Lung (tissue), 12 donors: ENCODE measurements around the gene SPRR5. TPM values are rescaled to one million over a fixed set of nuclear protein-coding genes. Genes with fewer than 3 reads are reported as not detected.

Source experiments
- ATAC-seq: fragments of 200-7000 bp; cut with Tn5 transposase; one replicate; pipeline ENCODE4 v1.9.1; 2020; ENCODE audit warnings: moderate number of reproducible peaks; ENCODE audit not compliant: insufficient read depth, low FRiP score
- DNase-seq, 3 donors: peaks; one replicate each; pipeline ENCODE4 v3.0.0-alpha.2; 2013 to 2017
- H3K27ac ChIP-seq, 2 donors: one replicate each; pipeline ENCODE4 v1.5.1; 2013; ENCODE audit warnings: mild to moderate bottlenecking in 2 of 2, moderate library complexity in 2 of 2, control low read depth in 1 of 2, inconsistent platforms in 1 of 2, low read depth in 1 of 2, low read length in 1 of 2
- H3K27me3 ChIP-seq, 3 donors: one replicate each; pipeline ENCODE4 v1.5.1; 2013; ENCODE audit warnings: low read length in 2 of 3; ENCODE audit not compliant: control insufficient read depth in 3 of 3, insufficient read depth in 3 of 3
- H3K36me3 ChIP-seq, 4 donors: one replicate each; pipeline ENCODE4 v1.5.1; 2013; ENCODE audit warnings: low read length in 4 of 4, mild to moderate bottlenecking in 1 of 4, moderate library complexity in 1 of 4; ENCODE audit not compliant: control insufficient read depth in 4 of 4, insufficient read depth in 4 of 4
- H3K4me1 ChIP-seq, 5 donors: one replicate each; pipeline ENCODE4 v1.5.1; 2013; ENCODE audit warnings: low read length in 5 of 5, mild to moderate bottlenecking in 2 of 5, moderate library complexity in 1 of 5; ENCODE audit not compliant: control insufficient read depth in 5 of 5, insufficient read depth in 5 of 5
- H3K4me3 ChIP-seq: one replicate; pipeline ENCODE4 v1.5.1; 2013; ENCODE audit warnings: mild to moderate bottlenecking, control low read depth, moderate library complexity
- H3K9ac ChIP-seq, 2 donors: one replicate each; pipeline ENCODE4 v1.5.1; 2013; ENCODE audit warnings: low read length in 2 of 2, control low read depth in 1 of 2; ENCODE audit not compliant: insufficient read depth in 1 of 2
- H3K9me3 ChIP-seq, 4 donors: one replicate each; pipeline ENCODE4 v1.5.1; 2013; ENCODE audit warnings: low read length in 3 of 4, mild to moderate bottlenecking in 1 of 4, moderate library complexity in 1 of 4; ENCODE audit not compliant: control insufficient read depth in 4 of 4, insufficient read depth in 3 of 4
- WGBS, 2 donors: extraction: QIAGEN DNeasy Blood & Tissue Kit; methylation state at CpG; one replicate each; pipeline ENCODE4 v1.1.7; 2013; 5-methylcytosine and 5-hydroxymethylcytosine counted together
- polyA plus RNA-seq, 2 donors: library from polyadenylated mRNA; stranded (reverse); fragments of 200-250 nt; gene quantifications; one replicate each; pipeline ENCODE4 v1.2.1, GENCODE V29; 2013
- total RNA-seq, 2 donors: library from RNA; depleted of rRNA in 1 of 2; stranded (reverse); fragments of >200 nt in 1 of 2; gene quantifications; one replicate each; pipeline ENCODE4 v1.2.1, GENCODE V29; 2014 to 2021
- TF ChIP-seq, protein P1 (sequence below): IDR thresholded peaks from 2 replicates; pipeline ENCODE4 v1.5.1; 2012; ENCODE audit warnings: mild to moderate bottlenecking; ENCODE audit errors: control extremely low read depth, extremely low read depth
- donor health status: control.
- donor health status: control.
- donor health status: Bipolar disorder and iron deficiency.
- donor health status: healthy.
- donor health status: DM: yes; HTN: yes; CAD: no.

Gene SPRR5
- total and polyA plus RNA-seq, 4 donors, result 0.05 TPM; not detected in 3

DNA sequence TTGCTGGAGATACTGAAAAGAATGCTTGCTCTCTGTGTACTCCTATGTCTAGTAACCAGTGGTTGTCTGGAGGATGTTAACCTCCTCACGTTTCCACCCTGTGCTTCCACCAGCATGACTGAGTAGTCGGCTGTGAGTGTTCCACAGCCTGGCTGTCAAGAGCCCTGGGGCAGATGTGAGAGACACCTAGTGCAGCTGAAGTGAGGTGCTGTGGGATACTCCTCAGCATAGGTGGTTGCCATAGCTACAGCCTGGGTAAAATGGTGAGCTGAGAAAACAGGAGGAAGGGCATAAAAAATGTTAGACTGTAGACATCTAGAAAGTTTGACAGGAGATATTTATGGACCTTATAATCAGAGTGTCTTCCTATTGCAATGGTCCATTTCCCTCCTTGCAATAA, 22.8 kb upstream of the SPRR5 start:
- TF ChIP-seq, protein P1, sequence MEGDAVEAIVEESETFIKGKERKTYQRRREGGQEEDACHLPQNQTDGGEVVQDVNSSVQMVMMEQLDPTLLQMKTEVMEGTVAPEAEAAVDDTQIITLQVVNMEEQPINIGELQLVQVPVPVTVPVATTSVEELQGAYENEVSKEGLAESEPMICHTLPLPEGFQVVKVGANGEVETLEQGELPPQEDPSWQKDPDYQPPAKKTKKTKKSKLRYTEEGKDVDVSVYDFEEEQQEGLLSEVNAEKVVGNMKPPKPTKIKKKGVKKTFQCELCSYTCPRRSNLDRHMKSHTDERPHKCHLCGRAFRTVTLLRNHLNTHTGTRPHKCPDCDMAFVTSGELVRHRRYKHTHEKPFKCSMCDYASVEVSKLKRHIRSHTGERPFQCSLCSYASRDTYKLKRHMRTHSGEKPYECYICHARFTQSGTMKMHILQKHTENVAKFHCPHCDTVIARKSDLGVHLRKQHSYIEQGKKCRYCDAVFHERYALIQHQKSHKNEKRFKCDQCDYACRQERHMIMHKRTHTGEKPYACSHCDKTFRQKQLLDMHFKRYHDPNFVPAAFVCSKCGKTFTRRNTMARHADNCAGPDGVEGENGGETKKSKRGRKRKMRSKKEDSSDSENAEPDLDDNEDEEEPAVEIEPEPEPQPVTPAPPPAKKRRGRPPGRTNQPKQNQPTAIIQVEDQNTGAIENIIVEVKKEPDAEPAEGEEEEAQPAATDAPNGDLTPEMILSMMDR, result no peak
- Histone ChIP-seq H3K36me3 (no peaks in the 10 kb centered on the region), H3K27me3 (no peaks in the 10 kb centered on the region), H3K27ac (no peak overlapping the region), H3K4me1 (no peaks in the 10 kb centered on the region), H3K9me3 (peaks cover 0 to 5% (median 0%) of the 10 kb centered on the region in 4 donors), H3K9ac (no peak overlapping the region), H3K4me3 (no peak overlapping the region)
- WGBS, 2 donors, result 56 to 58% methylated on average over 2 of the region's 2 CpGs
- ATAC-seq, result no peak
- DNase-seq, result no peak

DNA sequence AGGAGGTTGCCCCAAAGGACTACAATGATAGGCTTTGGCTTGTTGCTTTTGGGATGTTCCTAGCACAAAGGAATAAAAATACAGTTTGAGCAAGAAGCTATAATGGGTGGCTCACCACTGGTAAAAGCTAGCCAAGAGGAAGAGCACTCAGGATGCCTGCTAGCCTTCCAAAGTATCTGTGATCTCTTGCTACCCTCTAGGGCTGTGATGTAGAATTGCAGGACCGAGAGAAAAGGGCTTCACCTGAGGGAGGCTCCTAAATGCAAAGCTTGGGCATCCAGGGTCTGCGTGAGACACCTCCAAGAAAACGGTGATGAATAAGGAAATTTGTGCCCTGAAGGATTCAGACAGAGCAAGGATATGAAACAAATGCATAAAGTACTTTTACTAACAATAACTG, 20.9 kb upstream of the SPRR5 start:
- Histone ChIP-seq H3K4me1 (no peaks in the 10 kb centered on the region), H3K27ac (no peak overlapping the region), H3K4me3 (no peak overlapping the region), H3K27me3 (no peaks in the 10 kb centered on the region), H3K9me3 (peaks cover 0 to 5% (median 0%) of the 10 kb centered on the region in 4 donors), H3K36me3 (no peaks in the 10 kb centered on the region), H3K9ac (no peak overlapping the region)
- DNase-seq, result no peak
- TF ChIP-seq, protein P1, result no peak
- ATAC-seq, result no peak
- WGBS, 2 donors, result 75 to 76% methylated on average over 3 of the region's 3 CpGs

DNA sequence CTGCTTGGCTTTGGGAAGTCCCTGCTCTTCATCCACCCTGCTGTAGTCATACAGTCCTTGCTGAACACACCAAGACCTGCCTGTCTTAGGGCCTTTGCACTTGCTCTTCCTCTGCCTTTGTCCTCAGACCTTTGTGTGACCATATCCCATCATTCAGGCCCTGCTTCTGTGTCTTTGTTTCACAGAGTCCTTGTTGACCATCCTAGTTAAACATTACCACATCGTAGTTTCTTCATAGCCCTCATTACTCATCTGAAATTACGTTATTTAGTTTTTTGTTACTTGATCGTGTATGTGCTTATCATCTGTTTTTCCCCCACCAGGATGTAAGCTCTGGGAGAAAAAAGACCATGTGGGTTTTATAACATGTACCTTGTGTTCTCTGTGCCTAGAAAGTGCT, 18.3 kb upstream of the SPRR5 start:
- no peaks in the 10 kb centered on the region for H3K36me3 ChIP-seq
- DNase-seq (no peak), ATAC-seq (no peak)
- H3K27ac ChIP-seq, result no peak overlapping the region
- 74 to 86% methylated on average over 3 of the region's 3 CpGs for WGBS, 2 donors
- no peak overlapping the region for H3K9ac ChIP-seq
- peaks cover 0 to 5% (median 0%) of the 10 kb centered on the region in 4 donors for H3K9me3 ChIP-seq
- no peaks in the 10 kb centered on the region for H3K4me1 ChIP-seq
- H3K27me3 ChIP-seq, result no peaks in the 10 kb centered on the region
- TF ChIP-seq, protein P1, result no peak
- H3K4me3 ChIP-seq, result no peak overlapping the region

DNA sequence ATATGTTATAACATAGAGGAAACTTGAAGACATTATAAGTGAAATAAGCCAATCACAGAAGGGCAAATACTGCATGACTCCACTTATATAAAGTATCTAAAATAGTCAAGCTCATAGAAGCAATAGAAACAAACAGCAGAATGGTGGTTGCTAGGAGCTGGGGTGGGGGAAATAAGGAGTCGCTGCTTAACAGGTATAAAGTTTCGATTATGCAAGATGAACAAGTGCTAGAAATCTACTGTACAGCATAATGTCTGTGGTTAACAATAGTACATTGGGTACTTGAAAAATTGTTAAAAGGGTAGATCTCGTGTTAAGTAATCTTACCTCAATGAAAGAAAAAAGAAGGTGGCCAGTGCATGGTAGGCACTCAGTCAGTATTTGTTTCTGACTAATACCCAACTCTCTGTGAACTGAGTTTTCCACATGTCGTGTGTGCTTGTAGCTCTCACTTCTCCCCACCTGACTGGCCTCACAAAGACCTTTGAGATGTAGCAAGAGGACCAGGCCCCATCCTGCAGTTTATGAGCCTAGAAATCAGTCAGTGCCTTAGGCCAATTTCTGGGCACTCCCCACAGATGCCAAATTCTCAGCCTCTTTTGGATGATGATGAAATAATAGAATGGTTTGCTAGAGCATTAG, 14.7 kb upstream of the SPRR5 start:
- DNase-seq (no peak), ATAC-seq (peak; percentile 11)
- Histone ChIP-seq H3K9me3 (peaks cover 0 to 2% (median 1%) of the 10 kb centered on the region in 4 donors), H3K9ac (no peak overlapping the region), H3K4me1 (no peaks in the 10 kb centered on the region), H3K4me3 (no peak overlapping the region), H3K36me3 (no peaks in the 10 kb centered on the region), H3K27me3 (no peaks in the 10 kb centered on the region), H3K27ac (no peak overlapping the region)
- WGBS, 2 donors, result 58 to 75% methylated on average over 4 of the region's 4 CpGs
- TF ChIP-seq, protein P1, result no peak
